GM19238 (cell line): ENCODE results near the gene PDSS2.

Experiments used
- DNase-seq: peaks from one replicate; pipeline ENCODE4 v3.0.0; 2011; ENCODE audit warnings: low spot score; ENCODE audit not compliant: insufficient read length

PDSS2 gene

DNA sequence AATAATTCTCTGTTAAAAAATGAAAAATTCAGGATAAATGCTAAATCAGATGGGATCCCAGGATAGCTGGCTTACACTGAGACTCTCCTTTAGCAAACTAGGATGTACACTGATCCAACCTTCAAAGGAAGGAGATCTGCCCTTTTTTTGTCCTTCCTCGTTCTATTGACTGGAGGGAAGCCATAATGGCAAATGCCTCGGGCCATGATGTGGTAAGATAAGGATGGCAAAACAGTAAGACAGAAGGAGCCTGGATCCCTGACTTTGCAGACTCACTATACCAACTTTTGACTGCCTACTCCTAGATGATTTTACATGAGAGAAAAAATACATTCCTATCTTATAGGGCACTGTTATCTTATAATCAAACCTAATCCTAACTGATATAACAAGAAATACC is 187.1 kb downstream of the PDSS2 start:
- DNase-seq: no peak

GRCh38 chr6:107271208-107271790 is 188.1 kb downstream of the PDSS2 start:
- DNase-seq: no peak

- DNase-seq: no peak
These were observed 191.7 kb downstream of the PDSS2 start for GRCh38 chr6:107267634-107268033.

GRCh38 chr6:107267006-107267405 is 192.4 kb downstream of the PDSS2 start:
- no peak for DNase-seq

DNA sequence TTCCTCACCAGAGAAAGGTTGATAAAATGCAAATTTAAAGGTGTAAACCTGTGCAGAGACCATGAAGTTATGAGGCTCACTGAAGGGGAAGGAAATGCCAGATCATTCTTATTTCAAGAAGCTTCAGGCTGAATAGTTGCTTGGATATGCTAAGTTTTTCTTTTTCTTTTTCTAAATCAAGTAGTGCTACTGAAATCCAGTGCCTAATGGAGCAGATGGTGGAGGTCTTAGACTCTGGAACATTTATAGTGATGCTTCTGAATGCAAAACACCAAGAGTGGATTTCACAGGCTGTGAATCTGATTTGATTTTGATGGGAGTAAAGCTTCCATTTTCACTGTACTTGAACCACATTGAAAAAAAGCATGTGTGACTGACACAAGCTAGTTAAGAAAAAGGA is 192.8 kb downstream of the PDSS2 start:
- no peak for DNase-seq

DNA sequence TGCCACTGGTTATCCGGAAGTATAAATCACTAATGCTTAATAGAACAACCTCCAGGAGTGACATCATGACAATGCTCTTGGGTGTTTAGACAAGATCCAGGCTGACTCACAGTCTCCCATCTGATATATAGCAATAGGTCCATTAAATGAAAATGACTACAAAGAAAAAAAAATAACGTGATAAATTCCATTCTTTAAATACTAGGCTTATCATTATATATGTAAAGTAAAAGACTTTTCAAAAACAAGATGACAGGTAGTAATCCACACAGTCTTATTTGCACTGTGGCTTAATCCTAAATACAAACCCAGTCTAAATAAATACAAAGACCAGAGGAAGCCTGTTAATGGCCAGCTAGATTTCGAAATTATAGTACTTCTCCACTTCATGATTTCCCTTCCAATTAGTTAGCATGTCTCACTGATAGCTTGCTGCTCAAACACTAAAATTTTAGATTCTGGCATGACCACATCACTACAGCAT is 195.0 kb downstream of the PDSS2 start:
- no peak for DNase-seq

GRCh38 chr6:107259951-107260350 is 199.4 kb downstream of the PDSS2 start:
- no peak for DNase-seq

DNA sequence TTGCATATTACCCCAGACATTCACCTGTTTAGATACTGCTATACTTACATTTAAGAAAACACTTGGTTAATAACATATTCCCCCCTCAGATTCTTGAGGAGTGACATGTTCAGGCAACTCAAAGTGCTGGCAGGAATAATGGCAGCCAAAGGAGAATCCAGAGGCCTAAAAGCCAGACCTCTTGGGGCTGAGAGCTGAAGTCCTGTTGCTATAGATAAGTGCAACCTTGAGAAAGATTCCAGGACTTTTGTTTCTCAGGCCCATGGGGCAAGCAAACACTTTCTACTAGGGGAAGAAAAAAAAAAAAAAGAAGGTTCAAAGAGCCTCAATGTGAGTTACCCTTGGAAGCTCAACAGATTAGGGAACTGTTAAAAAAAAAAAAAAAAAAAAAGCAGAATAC is 211.2 kb downstream of the PDSS2 start:
- DNase-seq: no peak

DNA sequence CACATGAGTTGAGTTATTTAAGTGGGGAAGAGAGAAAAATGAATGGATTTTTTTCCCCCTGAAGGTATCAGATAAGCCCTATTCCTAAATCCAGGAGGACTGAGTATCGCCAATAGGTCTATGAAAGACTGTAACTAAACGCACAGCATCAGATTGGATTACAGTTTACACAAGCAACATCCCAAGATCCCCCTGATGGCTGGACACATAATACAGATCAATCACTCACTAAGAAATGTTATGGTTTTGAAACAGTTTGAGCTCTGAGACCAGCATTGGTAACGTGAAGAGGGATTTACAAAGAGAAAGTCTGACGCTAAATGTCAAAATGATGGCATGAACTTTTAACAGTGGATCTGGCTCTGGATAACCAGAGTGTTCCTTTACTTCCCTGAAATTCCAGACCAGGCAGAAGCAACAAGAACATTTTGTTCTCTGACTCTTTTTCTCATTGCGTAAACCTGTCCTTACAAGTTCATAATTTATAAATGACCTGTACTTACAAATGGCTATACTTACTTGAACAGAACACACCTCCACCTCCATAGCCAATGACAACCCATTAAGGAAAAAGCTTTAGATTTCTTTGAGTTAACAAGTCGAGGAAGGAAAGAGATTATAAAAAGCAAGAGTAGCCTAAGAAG is 212.3 kb downstream of the PDSS2 start:
- DNase-seq: no peak

- no peak for DNase-seq
These were observed 213.0 kb downstream of the PDSS2 start for GRCh38 chr6:107246249-107246971.

DNA sequence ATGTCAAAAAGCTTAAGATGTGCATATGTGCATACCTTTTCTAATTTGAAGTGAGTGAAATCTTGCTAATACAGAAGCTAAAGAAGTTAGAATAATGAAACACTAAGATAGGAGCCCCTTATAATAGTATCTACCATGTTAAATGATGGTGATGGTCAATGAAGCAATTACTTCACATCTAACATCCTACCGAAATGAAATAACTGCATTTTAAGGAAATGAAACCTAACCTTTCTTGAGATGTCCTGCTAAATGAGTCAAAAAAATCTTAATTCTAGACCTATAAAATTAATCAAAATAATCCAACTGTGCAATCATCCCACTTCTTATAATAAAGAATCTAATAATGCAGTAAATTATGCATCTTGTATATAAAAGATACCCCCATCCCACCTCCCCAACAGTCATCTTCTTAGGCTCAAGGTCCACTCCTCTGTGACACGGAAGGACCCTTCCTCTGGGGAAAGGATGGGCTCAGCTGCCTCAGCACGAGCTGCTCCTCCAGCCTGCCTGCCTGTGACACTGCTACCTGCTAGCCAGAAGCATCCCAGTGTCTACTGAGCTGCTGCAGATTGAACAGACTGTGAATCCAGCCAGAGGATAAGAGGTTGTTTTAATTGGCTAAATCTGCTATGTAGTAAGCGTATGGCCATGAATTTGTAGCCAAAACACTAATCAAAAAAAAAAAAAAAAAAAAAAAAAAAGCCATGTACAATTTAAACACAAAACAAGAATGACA is 214.5 kb downstream of the PDSS2 start:
- DNase-seq: no peak

GRCh38 chr6:107244082-107244741 is 215.2 kb downstream of the PDSS2 start:
- DNase-seq: no peak

- no peak for DNase-seq
These were observed 215.9 kb downstream of the PDSS2 start for GRCh38 chr6:107243471-107243870.

- no peak for DNase-seq
These were observed 221.2 kb downstream of the PDSS2 start for GRCh38 chr6:107237992-107238660.

GRCh38 chr6:107235511-107235910 is 223.9 kb downstream of the PDSS2 start:
- no peak for DNase-seq

- no peak for DNase-seq
These were observed 224.4 kb downstream of the PDSS2 start for GRCh38 chr6:107235007-107235406.

DNA sequence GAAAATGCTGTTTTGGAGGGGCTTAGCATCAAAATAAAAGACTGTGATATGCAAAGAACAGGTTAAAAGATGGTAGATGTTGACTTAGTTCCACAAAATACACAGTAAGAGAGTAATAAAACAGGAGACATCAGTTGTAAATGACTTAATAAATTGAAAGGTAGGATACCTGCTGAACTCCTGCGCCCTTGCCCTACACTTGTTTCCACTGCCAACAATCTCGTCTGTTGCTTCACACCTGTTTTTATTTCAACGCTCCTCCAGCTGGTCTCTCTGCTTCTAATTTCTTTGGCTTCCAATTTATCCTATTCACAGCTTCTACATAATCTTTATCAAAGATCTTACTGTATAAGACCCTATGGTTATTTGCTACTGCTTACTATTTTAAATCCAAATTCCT is 228.1 kb downstream of the PDSS2 start:
- DNase-seq: no peak

GRCh38 chr6:107230448-107230847 is 228.9 kb downstream of the PDSS2 start:
- DNase-seq: no peak

DNA sequence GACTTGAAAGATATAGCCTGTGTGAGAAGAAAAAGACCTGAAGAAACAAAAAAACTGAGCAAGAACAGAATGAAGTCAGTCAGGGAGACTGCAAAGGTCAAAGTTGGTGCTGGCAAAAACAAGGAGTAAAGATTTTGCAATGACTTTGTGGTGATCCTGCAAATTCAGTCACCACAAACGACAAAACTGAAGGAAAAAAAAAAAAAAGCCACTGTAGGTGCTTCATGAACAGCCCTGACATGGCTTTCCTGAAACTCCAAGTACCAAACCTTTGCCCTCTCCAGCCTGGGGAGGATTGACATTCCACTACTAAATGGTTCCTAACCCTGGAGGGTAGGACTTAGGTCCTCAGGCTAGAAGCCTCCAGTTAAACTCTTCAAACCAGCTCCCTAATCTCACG is 229.3 kb downstream of the PDSS2 start:
- DNase-seq: no peak

DNA sequence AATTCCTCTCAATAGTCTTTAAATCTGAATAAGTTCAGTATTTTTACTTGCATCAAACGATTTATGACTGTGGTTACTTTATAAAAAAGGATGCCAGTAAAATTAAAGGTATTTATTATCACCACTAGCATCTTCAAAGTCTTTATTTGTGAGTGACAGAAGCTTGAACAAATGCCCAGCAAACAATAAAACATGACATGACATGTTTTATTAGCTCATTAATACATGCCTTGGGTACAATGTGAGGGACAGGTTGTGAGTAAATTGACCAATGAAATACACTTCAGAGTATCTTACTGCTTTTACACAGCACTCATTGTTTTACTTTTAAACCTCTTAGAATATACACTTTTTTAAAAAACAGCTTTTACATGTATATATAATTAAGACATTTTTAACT is 230.6 kb downstream of the PDSS2 start:
- no peak for DNase-seq

- DNase-seq: no peak
These were observed 237.8 kb downstream of the PDSS2 start for GRCh38 chr6:107221519-107221918.
